GM19239 (cell line): Measurements from ENCODE around the gene TMEM250.
A peak's percentile ranks its signal among the peaks of the same experiment; 100 is the strongest.
"Not testable (repeated sequence)": the region's sequence is repeated elsewhere in the genome, so short reads cannot be mapped to it uniquely, and the experiment has no call there.

ENCODE experiments used
- DNase-seq: peaks from one replicate; pipeline ENCODE4 v3.0.0; 2011; ENCODE audit warnings: low spot score; ENCODE audit not compliant: insufficient read length
- FAIRE-seq: peaks from 2 replicates; lab custom pipeline; 2011; peaks lifted over from hg19 to GRCh38; lab: Jason Lieb, UNC

TMEM250 gene

GRCh38 chr9:136118320-136119060, at the start of gene TMEM250:
Gene TMEM250 (minus strand): TSS chr9:136118875. CDS start chr9:136116900, 1,975 bp downstream.
- DNase-seq (peak; percentile 95), FAIRE-seq (peak; percentile 86)

GRCh38 chr9:136163248-136163850, 44.7 kb upstream of the TMEM250 start:
- FAIRE-seq (no peak), DNase-seq (no peak)

- no peak for DNase-seq
- no peak for FAIRE-seq
These were observed 42.4 kb upstream of the TMEM250 start for GRCh38 chr9:136160995-136161610.

GRCh38 chr9:136160381-136160841, 41.7 kb upstream of the TMEM250 start:
- DNase-seq = no peak

GRCh38 chr9:136159851-136160250, 41.2 kb upstream of the TMEM250 start:
- FAIRE-seq = no peak
- DNase-seq = no peak

More at GRCh38 chr9:136160381-136160841, 41.7 kb upstream of the TMEM250 start:
- FAIRE-seq = no peak

GRCh38 chr9:136157477-136158265, 39.0 kb upstream of the TMEM250 start:
- FAIRE-seq (no peak), DNase-seq (no peak)

- DNase-seq (no peak), FAIRE-seq (no peak)
These were observed 37.8 kb upstream of the TMEM250 start for GRCh38 chr9:136156209-136157120.

DNA sequence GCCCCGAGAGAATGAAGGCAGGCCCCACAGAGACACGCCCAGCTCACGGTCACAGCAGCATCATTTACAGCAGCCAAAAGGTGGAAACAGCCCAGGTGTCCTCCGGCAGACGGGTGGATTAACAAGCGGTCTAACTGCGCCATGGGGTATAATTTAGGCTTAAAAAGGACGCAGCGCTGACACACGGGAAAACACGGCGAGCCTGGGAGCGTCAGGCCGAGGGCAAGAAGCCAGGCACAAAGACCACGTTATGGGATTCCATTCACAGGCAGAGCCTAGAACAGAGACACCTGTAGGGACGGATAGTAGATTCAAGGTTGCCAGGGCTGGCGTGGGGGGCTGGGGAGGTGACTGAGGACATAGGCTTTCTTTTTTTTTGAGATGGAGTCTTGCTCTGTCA, 36.9 kb upstream of the TMEM250 start:
- DNase-seq = no peak
- no peak for FAIRE-seq

DNA sequence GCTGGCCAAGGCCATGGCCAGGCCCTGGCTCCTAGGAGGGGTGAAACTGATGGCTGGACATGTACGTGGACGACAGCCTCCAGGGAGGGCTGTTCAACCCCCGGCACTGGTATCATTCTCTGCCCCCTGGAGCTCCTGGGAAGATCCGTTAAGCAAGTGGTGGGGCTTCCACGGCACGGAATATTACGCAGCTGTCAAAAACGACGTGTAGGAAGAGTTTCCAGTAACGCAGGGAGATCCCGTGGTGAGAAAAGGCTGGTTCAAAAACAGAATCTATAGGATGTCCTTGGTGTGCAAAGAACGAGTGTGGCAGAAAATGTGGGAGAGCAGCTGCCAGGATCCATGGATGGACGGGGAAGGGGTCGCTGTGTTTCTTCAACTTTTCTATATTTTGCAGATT, 36.3 kb upstream of the TMEM250 start:
- no peak for FAIRE-seq
- no peak for DNase-seq

- DNase-seq (no peak), FAIRE-seq (no peak)
These were observed 34.8 kb upstream of the TMEM250 start for GRCh38 chr9:136153381-136154065.

- DNase-seq = no peak
- FAIRE-seq = no peak
These were observed 34.3 kb upstream of the TMEM250 start for GRCh38 chr9:136152931-136153330.

DNA sequence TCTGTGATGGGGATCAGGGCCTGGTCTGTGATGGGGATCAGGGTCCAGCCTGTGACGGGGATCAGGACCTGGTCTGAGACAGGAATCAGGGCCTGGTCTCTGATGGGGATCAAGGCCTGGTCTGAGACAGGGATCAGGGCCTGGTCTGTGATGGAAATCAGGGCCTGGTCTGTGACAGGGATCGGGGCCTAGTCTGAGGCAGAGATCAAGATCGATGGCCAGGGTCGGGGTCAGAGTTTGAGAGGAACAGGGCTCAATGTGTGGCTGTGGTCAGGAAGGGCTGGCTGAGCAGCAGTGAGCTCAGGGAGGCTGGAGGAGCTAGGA, 33.8 kb upstream of the TMEM250 start:
- FAIRE-seq (no peak), DNase-seq (no peak)

DNA sequence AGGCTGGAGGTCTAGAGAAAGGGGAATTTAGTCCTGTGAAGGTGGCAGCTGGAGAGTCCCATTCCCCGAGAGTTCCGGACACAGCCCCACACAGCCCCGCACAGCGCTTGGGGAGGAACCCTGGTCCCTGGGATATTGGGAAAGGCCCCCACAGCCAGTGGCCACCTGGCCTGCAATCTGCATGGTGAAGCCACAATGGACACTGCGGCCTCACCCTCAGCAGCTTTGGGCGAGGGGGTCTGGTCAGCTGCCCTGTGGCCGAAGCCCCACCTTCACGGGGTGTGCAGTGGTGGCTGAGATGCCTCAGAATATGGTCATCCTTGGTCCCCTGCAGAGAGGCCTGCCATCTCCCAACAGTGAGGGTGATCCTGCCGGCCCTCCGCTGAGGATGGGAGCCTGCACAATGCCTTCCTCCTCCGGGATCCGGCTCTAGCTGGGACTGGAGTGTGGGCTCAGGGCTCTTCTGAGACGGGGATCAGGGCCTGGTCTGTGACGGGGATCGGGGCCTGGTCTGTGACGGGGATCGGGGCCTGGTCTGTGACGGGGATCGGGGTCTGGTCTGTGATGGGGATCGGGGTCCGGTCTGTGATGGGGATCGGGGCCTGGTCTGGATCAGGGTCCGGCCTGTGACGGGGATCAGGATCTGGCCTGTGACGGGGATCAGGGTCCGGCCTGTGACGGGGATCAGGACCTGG, 33.3 kb upstream of the TMEM250 start:
- no peak for FAIRE-seq

GRCh38 chr9:136151214-136151804, 32.6 kb upstream of the TMEM250 start:
- DNase-seq = no peak
- no peak for FAIRE-seq

More for the DNA sequence above, 33.3 kb upstream of the TMEM250 start:
- no peak for DNase-seq

GRCh38 chr9:136150664-136151213, 32.1 kb upstream of the TMEM250 start:
- DNase-seq, FAIRE-seq: not testable (repeated sequence)

GRCh38 chr9:136149853-136150252, 31.2 kb upstream of the TMEM250 start:
- no peak for FAIRE-seq
- DNase-seq = no peak

DNA sequence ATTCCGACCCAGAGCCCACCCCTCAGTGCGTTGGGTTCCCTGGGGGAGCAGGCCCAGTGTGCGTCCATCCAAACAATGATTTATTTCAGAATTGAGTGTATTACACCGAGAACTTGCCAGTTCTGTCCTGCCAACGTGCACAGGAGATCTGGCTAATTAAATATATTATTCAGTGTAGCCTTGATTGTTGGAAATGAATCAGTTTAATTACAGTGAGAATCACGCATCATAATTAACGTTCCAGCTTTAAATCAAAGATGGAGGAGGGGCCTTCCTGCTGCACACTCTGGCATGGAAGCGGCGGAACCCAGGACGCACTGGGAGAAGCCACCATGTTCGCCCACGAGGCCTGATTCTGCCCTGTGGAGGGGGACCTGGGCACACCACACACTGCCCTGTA, 30.7 kb upstream of the TMEM250 start:
- DNase-seq (no peak), FAIRE-seq (no peak)

DNA sequence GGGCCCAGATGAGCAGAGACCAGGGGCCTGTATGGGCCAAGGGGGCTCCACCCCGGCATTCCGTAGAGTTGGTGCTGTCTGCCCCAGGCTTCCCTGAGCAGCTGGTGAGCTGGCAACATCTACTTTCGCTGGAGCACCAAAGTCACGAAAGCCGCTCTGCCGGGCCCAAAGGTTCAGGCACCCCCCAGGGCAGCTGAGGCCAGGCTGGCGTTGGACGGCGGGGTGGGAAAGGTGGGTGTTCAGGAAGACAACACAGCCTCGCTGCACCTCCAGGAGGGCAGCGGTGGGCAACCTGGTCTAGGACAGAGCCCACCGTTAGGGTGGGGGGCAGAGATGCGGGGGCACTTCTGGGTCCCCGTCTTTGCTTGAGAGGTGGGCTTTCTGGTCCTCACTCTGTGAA, 30.1 kb upstream of the TMEM250 start:
- no peak for DNase-seq
- no peak for FAIRE-seq
